ENCODE data around the gene ZBTB17. TPM values are rescaled to one million over a fixed set of nuclear protein-coding genes. Genes with fewer than 3 reads are reported as not detected.

Gene ZBTB17
- total and polyA plus RNA-seq, 2 of the 4 experiments (the other 2 are of a cell fraction): 26.3 to 58.2 TPM

DNA sequence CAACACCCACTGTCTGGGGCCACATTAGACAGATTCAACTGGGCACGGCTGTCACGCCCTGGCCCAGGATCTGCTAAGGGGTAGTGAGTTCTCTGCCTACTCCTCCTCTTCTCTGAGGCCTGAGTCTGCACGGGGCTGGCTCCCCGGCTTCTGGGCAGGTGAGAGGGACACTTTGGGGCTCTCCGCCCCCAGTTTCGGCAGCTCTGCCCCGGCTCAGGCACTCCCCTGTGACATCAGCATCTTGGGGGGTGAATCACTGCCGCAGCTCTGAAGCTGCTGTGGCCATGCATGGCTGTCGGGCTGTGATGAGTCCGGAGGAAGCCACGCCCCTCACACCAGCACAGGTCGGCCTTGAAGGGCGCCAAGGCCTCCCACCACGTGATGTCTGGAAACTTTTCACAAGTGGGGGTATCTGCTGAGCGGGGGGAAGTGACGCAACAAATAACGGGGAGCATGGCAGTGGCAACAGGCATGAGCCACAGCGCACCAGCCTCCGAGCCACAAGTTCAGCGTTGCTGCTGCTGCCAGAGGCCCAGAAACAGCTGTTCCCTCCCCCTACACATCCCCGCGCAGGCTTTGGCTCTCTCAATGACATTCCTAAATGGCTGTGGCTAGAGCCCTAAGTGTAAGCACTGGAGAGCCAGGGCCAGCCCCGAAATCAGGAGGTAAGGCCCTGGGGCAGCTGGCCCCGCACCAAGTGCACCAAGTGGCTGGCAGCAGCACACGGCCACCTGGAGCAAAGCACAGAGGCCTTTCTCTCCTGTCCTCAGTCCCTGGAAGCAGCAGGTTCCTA lies 26.3 kb downstream of the ZBTB17 start:
- ATAC-seq (ENCODE audit: low read depth) (peak; percentile 82), DNase-seq (peak; percentile 96)
- CTCF ChIA-PET: interaction anchor here (0.6 to 1.6 kb wide), 5 partner anchors 9 to 158 kb away, joined by 3 to 4 read pairs (median 3); no protein-coding TSS in a partner anchor
- H3K4me2 ChIP-seq (ENCODE audit: low read depth, low read length): peak overlapping the region; percentile 51
- peak overlapping the region; percentile 99 for H2AK5ac ChIP-seq (ENCODE audit: low read depth, low read length)
- POLR2A ChIA-PET (ENCODE audit: unreplicated experiment): no interaction called here
- peaks cover 6% of the 10 kb centered on the region; the same call in 1 of the 2 replicates for H4K20me1 ChIP-seq (ENCODE audit: insufficient read depth, low read length)
- H3K9me3 ChIP-seq (ENCODE audit: control insufficient read depth, insufficient read depth, low read length): no peaks in the 10 kb centered on the region
- BruUV-seq (replicated peaks): no TSS peak
- H3K56ac ChIP-seq (ENCODE audit: extremely low read depth, insufficient read depth, low read length): peak overlapping the region; percentile 98
- peak overlapping the region; percentile 64; the same call in 2 of the 3 replicates for H2BK15ac ChIP-seq (ENCODE audit: low read depth, low read length)
- H3K4me1 ChIP-seq (ENCODE audit: control insufficient read depth, insufficient read depth, low read length): peaks cover 51% of the 10 kb centered on the region
- H2BK120ac ChIP-seq (ENCODE audit: low read depth, low read length): peak overlapping the region; percentile 91
- intact Hi-C loops (cut with micrococcal nuclease): no loop called here
- peak overlapping the region; percentile 97 for H3K4ac ChIP-seq (ENCODE audit: low read depth, low read length)
- peak overlapping the region; percentile 80 for H2BK20ac ChIP-seq (ENCODE audit: low read depth, low read length)
- peak overlapping the region; percentile 7; the same call in 1 of the 2 replicates for H3K4me3 ChIP-seq (ENCODE audit: insufficient read depth, low read depth, low read length)
- peak overlapping the region; percentile 87 for H2AFZ ChIP-seq (replicated peaks; ENCODE audit: low read length, poor library complexity)
- peak overlapping the region; percentile 97 for H3K14ac ChIP-seq (replicated peaks; ENCODE audit: low read depth, low read length)
- peak overlapping the region; percentile 47 for H4K5ac ChIP-seq (ENCODE audit: low read depth, low read length)
- H3K9me1 ChIP-seq (ENCODE audit: insufficient read depth, low read length): peaks cover 53% of the 10 kb centered on the region
- peak overlapping the region; percentile 87 for H3K27ac ChIP-seq (ENCODE audit: insufficient read depth, low read length)
- peak overlapping the region; percentile 59 to 95 for H4K8ac ChIP-seq (ENCODE audit: low read depth in 2 of 2, low read length in 2 of 2)
- peaks cover 34% of the 10 kb centered on the region for H3K36me3 ChIP-seq (ENCODE audit: control insufficient read depth, insufficient read depth, low read length)
- 34% methylated on average over 3 of the region's 25 CpGs; no CpG with 5 or more reads in 1 of the 2 experiments for WGBS, 2 experiments (ENCODE audit: extremely low coverage in 2 of 2, insufficient read length in 1 of 2)
- peak overlapping the region; percentile 100 for H2AK9ac ChIP-seq (replicated peaks; ENCODE audit: low read depth, low read length, poor library complexity)
- dilution Hi-C loops (cut with HindIII; ENCODE audit: low sequenced_read_pairs, unreplicated experiment): no loop called here
- in situ Hi-C loops (cut with MboI; ENCODE audit: low sequenced_read_pairs): no loop called here
- H3K79me1 ChIP-seq (ENCODE audit: low read depth in 1 of 2, low read length in 2 of 2): peaks cover 49 to 79% of the 10 kb centered on the region in 2 experiments
- H3K23ac ChIP-seq (ENCODE audit: low read depth, low read length): peak overlapping the region; percentile 93
- H2BK5ac ChIP-seq (ENCODE audit: low read depth, low read length, poor library complexity, severe bottlenecking): peak overlapping the region; percentile 95
- peak overlapping the region; percentile 97 for H4K91ac ChIP-seq (ENCODE audit: insufficient read depth, low read depth, low read length)
- H3K18ac ChIP-seq (ENCODE audit: low read depth, low read length): peak overlapping the region; percentile 56
- peak overlapping the region; percentile 56 for H3K9ac ChIP-seq (ENCODE audit: low read depth, low read length)
- no peaks in the 10 kb centered on the region for H3K27me3 ChIP-seq (ENCODE audit: control insufficient read depth, insufficient read depth, low read length)
- TF ChIP-seq NFE2L2 (IDR thresholded peaks at IDR 0.05; ENCODE audit: low read depth, low read length) (no peak), RAD21 (IDR thresholded peaks at IDR 0.05; ENCODE audit: low read length) (peak; percentile 14; the same call in 1 of the 2 replicates), SMC3 (IDR thresholded peaks at IDR 0.05; ENCODE audit: low read depth, low read length) (peak; percentile 2; the same call in 1 of the 2 replicates), CEBPB (IDR thresholded peaks at IDR 0.05; ENCODE audit: low read depth, low read length) (peak; percentile 98), FOS (IDR thresholded peaks at IDR 0.05; ENCODE audit: low read depth, low read length) (peak; percentile 51; the same call in 1 of the 2 replicates), BHLHE40 (IDR thresholded peaks at IDR 0.05; ENCODE audit: low read depth, low read length) (peak; percentile 58; the same call in 1 of the 2 replicates), MXI1 (IDR thresholded peaks at IDR 0.05; ENCODE audit: borderline replicate concordance, low read depth, low read length) (peak; percentile 85; the same call in 1 of the 2 replicates), CHD1 (IDR thresholded peaks at IDR 0.05; ENCODE audit: low read depth, low read length) (no peak), POLR2A (IDR thresholded peaks at IDR 0.05; ENCODE audit: low read depth, low read length) (peak; percentile 28; the same call in 1 of the 2 replicates), RFX5 (IDR thresholded peaks at IDR 0.05; ENCODE audit: low read depth, low read length) (no peak), RCOR1 (IDR thresholded peaks at IDR 0.05; ENCODE audit: insufficient replicate concordance, low read length) (no peak), MAFK (IDR thresholded peaks at IDR 0.05; ENCODE audit: low read depth, low read length) (peak; percentile 5; the same call in 1 of the 2 replicates)
- TF ChIP-seq, protein P1, sequence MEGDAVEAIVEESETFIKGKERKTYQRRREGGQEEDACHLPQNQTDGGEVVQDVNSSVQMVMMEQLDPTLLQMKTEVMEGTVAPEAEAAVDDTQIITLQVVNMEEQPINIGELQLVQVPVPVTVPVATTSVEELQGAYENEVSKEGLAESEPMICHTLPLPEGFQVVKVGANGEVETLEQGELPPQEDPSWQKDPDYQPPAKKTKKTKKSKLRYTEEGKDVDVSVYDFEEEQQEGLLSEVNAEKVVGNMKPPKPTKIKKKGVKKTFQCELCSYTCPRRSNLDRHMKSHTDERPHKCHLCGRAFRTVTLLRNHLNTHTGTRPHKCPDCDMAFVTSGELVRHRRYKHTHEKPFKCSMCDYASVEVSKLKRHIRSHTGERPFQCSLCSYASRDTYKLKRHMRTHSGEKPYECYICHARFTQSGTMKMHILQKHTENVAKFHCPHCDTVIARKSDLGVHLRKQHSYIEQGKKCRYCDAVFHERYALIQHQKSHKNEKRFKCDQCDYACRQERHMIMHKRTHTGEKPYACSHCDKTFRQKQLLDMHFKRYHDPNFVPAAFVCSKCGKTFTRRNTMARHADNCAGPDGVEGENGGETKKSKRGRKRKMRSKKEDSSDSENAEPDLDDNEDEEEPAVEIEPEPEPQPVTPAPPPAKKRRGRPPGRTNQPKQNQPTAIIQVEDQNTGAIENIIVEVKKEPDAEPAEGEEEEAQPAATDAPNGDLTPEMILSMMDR (conservative IDR thresholded peaks at IDR 0.05; ENCODE audit: low read depth, low read length): no peak
- TF ChIP-seq, protein P2, sequence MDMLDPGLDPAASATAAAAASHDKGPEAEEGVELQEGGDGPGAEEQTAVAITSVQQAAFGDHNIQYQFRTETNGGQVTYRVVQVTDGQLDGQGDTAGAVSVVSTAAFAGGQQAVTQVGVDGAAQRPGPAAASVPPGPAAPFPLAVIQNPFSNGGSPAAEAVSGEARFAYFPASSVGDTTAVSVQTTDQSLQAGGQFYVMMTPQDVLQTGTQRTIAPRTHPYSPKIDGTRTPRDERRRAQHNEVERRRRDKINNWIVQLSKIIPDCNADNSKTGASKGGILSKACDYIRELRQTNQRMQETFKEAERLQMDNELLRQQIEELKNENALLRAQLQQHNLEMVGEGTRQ (IDR thresholded peaks at IDR 0.05; ENCODE audit: low read depth, low read length): peak; percentile 97
